GM19397 (cell line): Measurements from ENCODE around the gene CORO2A.

ENCODE experiments used
- ATAC-seq: cut with Tn5 transposase; IDR thresholded peaks from one replicate; pipeline ENCODE4 v1.9.1; 2021; ENCODE audit warnings: mild to moderate bottlenecking, moderate library complexity; ENCODE audit not compliant: unreplicated experiment

The CORO2A gene

DNA sequence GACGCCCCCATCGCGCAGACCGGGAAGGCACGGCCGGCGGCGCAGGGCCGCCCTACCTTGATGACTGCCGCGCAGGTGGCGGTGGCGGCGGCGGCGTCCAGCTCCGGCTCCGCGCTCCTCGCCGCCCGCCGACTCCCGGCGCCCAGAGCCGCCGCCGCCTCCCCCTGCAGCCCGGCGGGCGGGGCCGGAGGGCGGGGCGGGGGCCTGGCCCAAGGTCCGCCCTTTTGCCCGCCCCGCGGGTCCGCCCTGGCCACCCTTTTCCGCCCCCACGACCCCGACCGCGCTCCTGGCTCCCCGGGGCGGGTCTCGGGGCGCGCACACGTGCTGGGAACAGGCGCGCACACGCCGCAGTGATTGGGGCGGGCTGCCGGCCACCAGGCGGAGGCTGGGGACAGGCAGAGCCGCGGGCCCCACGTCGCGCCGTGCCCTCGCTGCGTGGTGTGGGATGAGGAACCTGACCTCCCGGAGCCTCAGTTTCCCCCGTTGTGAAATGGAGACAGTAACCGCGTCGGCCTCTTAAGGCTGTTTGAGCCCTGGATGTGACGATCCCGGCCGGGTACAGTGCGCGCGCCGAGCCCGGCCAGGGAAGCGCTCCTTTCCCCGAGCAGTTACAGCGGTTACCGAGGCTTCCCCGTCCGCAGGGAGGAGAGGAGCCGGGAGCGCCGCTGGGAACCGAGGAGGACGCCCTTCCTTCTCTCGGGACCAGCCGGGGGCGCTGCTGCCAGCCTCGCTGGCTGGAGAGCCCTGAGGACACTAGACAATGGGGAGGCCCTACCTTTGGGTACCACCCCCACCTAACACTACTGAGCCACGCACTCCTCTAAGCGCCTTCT is at the start of gene CORO2A:
CORO2A (minus strand) TSS at position 135 of the 833 bp plus-strand sequence. CDS start 34,977 bp downstream, outside the sequence.
- ATAC-seq: peak; percentile 49

DNA sequence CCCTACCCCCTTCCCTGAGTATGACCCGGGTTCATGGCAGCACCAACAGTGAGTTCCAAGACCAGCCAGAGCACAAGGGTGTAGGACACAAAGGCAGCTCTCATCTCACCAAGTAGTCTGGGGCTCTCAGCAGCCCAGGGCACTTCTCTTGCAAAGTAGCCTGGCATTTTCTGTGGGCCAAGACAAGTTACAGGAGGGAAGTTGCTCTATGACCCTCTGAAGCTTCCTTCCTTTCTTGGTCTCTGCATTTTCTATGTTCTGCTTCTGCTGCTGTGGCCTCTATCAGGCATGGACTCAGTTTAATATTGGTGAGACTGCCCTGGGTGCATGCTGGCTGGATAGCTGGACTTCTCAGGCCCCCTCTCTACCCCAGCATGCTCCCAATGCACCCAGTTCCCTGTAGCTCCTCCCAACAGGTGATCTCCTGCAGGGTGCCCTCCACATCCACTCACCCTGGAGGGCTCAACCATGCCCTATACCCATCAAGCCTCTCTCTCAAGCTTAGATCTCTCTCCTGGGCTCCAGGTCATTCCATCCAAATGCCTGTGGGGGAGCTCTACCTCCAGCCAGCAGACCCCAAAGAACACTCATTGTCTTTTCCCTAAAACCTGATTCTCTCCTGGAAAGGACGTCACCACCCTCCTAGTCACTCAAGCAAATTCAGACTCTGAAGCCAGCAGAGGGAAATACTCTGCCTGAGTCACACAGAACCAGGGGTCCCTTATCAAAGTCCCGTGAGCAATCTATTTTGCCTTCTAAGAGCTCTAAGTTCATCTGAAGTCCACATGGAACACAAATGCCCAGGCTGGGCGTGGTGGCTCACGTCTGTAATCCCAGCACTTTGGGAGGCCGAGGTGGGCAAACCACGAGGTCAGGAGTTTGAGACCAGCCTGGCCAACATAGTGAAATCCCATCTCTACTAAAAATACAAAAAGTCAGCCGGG is 49.2 kb upstream of the CORO2A start:
- ATAC-seq: no peak

- no peak for ATAC-seq
Observed at GRCh38 chr9:98240475-98240874, 48.0 kb upstream of the CORO2A start.

DNA sequence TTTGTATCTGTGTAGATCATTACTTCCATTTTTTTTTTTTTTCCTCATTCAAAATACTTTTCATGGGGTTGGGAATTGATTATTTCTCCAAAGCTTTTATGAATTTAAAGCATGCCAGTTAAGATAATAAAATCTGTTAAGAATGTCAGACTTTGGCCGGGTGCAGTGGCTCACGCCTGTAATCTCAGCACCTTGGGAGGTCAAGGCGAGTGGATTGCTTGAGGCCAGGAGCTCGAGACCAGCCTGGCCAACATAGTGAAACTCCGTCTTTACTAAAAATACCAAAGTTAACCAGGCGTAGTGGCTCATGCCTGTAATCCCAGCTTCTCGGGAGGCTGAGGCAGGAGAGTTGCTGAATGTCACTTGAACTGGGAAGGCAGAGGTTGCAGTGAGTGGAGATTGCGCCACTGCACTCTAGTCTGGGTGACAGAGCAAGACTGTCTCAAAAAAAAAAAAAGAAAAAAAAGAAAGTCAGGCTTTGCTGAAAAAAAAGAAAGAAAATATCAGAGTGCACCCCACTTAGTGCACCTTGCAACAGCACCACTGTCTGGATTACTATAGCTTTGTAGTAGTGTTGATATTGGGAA is 44.6 kb upstream of the CORO2A start:
- no peak for ATAC-seq

DNA sequence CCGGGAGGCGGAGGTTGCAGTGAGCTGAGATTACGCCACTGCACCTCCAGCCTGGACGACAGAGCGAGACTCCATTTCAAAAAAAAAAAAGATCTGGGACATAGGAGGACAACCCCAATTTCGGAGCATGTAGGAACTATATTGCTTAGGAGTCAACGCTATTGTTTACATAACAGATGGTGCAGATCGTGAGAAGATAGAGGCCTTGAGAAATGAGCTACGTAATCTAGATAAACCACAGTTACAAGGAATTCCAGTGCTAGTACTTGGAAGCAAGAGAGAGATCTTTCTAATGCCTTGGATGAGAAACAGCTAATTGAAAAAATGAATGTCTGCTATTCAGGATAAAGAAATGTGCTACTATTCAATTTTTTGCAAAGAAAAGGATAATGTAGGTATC is 42.7 kb upstream of the CORO2A start:
- no peak for ATAC-seq

- no peak for ATAC-seq
Observed at GRCh38 chr9:98234245-98234825, 41.9 kb upstream of the CORO2A start.

- ATAC-seq: no peak
Observed at GRCh38 chr9:98232926-98233325, 40.5 kb upstream of the CORO2A start.

DNA sequence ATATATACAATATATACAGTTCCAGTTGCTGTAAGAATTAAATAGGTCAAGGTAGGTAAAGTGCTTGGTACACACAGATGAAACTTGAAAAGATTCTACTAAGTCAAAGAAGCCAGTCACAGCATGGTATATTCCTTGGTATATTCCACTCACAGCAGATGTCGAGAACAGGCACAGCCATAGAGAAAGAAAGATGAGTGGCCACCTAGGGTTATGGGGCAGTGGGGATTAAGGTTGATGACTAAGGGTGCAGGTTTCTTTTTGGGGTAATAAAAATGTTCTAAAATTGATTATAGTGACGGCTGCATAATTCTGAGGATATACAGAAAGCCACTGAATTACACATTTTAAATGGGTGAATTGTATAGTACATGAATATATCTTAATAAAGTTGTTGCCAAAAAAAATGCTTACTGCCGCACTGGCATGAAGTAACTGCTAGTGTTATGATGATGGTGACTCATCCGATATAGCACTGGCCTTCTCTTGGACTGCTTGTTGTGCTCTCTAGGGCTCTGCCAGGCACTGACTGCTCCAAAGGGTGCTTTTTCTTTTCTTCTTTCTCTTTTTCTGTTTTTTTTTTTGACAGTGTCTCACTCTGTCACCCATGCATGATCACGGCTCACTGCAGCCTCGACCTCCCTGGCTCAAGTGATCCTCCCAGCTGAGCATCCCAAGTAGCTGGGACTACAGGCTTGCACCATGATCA is 39.5 kb upstream of the CORO2A start:
- ATAC-seq: no peak

GRCh38 chr9:98230789-98231188 is 38.4 kb upstream of the CORO2A start:
- no peak for ATAC-seq

DNA sequence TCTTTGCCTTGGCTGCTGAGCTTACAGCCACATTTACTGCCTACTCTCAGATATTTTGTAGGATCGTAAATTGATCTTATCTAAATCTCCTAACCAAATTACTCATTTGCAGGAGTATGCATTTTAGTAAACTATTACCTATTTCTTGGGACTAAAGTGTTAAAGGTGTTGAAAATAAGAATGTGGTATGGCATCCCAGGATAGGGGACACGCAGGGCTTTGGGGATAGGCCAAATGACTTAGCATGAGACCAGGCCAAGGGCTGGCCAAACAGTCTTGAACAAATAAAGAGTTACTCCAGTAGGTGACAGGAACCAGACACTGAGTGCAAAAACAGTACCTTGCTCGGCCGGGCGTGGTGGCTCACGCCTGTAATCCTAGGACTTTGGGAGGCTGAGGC is 37.9 kb upstream of the CORO2A start:
- ATAC-seq: no peak

DNA sequence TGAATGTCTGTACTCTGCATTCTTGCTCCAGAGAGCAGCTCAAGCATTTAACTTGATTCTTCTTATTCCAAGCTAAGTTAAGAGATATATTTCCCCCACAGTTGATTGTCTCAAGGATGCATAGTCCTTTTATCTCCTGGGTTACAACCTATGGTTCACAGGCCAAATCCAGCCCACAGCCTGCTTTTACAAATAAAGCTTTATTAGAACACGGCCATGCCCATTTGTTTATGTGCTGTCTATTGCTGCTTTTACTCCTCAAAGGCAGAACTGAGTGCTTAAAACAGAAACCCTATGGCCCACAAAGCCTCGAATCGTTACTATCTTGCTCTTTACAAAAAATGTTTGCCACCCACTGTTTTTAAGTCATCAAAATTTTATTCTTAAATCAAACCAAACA is 37.2 kb upstream of the CORO2A start:
- ATAC-seq: no peak

DNA sequence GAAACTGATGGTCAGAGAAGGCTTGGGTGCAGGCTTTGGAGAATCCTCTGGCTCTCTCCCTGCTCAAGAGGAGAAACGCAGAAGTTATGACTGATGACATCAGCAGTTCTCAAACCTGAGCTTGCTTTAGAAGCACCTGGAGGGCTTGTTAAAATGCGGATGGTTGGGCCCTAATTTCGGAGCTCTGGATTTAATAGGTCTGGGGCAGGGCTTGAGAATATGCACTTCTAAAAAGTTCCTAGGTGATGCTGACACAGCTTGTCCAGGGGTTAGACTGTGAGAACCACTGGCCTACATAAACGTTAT is 36.6 kb upstream of the CORO2A start:
- ATAC-seq: no peak

GRCh38 chr9:98228392-98229089 is 36.1 kb upstream of the CORO2A start:
- no peak for ATAC-seq

DNA sequence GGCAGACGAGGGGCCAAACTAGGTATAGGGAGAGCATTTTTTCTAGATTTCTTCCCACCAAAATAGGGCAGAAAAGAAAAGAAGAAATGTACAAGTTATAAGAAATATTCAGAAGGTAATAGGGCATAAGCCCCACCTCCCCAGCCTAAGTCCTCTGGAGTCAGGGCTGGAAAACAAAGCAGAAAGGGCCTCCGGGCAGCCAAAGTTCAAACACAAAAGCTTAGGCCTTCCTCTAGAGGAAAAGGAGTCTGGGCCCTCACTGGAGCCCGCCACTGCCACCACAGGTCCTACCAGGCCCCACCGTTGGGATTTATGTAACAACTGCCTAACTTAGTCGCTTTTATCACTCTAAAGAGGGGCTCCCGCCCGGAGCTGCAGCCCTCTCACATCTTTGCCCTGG is 35.4 kb upstream of the CORO2A start:
- ATAC-seq: no peak

DNA sequence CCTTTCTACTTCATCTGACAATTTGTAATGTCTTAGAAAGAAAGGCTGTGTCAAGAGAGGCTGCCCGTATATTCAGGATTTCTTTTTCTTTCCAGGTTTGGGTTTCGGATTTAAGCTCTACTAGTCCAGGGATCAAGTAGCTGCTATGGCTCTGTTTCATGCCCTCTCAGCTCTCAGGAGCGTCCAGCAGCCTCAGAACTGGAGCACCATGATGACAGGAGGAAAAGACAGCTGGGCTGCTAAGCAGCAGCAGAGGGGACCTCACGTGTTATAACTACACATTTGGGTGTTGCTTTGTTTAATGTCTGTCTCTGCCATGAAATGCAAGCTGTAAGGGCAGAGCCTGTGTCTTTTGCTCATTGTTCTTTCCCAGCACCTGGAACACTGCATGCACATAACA is 34.5 kb upstream of the CORO2A start:
- no peak for ATAC-seq

- ATAC-seq: no peak
Observed at GRCh38 chr9:98226516-98226915, 34.1 kb upstream of the CORO2A start.

DNA sequence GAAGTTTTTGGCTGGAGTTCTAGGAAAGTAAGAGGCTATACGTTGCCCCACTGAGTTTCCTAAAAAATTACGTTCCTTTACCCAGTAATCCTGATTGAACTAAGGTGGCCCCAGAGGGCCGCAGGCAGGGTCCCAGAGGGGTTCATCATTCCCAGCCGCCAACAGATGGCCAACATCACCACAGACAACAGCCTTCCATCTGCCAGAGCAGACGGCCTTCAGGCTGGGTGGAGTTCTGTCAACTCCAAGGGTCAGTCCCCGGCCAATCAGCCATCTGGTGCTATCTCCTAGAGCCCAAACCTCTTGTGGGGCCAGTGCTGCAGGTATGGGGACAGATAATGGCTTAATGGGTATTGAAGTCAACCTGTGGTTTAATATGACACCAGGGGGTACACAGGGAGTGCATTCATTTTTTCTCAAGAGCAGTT is 32.6 kb upstream of the CORO2A start:
- ATAC-seq: no peak

- no peak for ATAC-seq
Observed at GRCh38 chr9:98222885-98223691, 30.7 kb upstream of the CORO2A start.

GRCh38 chr9:98220911-98221310 is 28.5 kb upstream of the CORO2A start:
- ATAC-seq: no peak
